Neuronal stem cell (in vitro differentiated cells): ENCODE data around the gene ANKEF1.

Experiments
- DNase-seq: peaks from one replicate; pipeline ENCODE4 v3.0.0-alpha.2; 2013; ENCODE audit warnings: low spot score
- H2AFZ ChIP-seq: one replicate; pipeline ENCODE4 v1.6.1; 2013; ENCODE audit warnings: mild to moderate bottlenecking, low read length, inconsistent platforms
- H2AK5ac ChIP-seq: 2 replicates; pipeline ENCODE4 v1.6.1; 2013; ENCODE audit warnings: low read depth, mild to moderate bottlenecking, inconsistent platforms, low read length, moderate library complexity, mixed read lengths
- H2BK120ac ChIP-seq: 2 replicates; pipeline ENCODE4 v1.6.1; 2013; ENCODE audit warnings: low read depth, mild to moderate bottlenecking, inconsistent platforms, low read length, moderate library complexity, mixed read lengths
- H2BK12ac ChIP-seq: one replicate; pipeline ENCODE4 v1.6.1; 2013; ENCODE audit warnings: low read length, inconsistent platforms
- H2BK15ac ChIP-seq: 2 replicates; pipeline ENCODE4 v1.6.1; 2013; ENCODE audit warnings: mild to moderate bottlenecking, low read length, inconsistent platforms, mixed read lengths
- H2BK5ac ChIP-seq: one replicate; pipeline ENCODE4 v1.6.1; 2013; ENCODE audit warnings: inconsistent platforms, mild to moderate bottlenecking, low read length, moderate library complexity
- H3K14ac ChIP-seq: one replicate; pipeline ENCODE4 v1.6.1; 2013; ENCODE audit warnings: low read length, inconsistent platforms
- H3K18ac ChIP-seq: 2 replicates; pipeline ENCODE4 v1.6.1; 2013; ENCODE audit warnings: low read length, inconsistent platforms
- H3K23ac ChIP-seq: 2 replicates; pipeline ENCODE4 v1.6.1; 2013; ENCODE audit warnings: low read depth, mild to moderate bottlenecking, mixed read lengths, low read length, inconsistent platforms; ENCODE audit not compliant: poor library complexity
- H3K27ac ChIP-seq: replicated peaks from 3 replicates; pipeline ENCODE4 v1.5.1; 2013; ENCODE audit warnings: low read length, inconsistent platforms
- H3K27me3 ChIP-seq, 3 experiments: 2 replicates each; pipeline ENCODE4 v1.6.1; 2013; ENCODE audit warnings: low read length in 3 of 3, mild to moderate bottlenecking in 2 of 3, inconsistent platforms in 1 of 3, low read depth in 1 of 3, mixed read lengths in 1 of 3, moderate library complexity in 1 of 3; ENCODE audit not compliant: control insufficient read depth in 3 of 3, insufficient read depth in 3 of 3
- H3K36me3 ChIP-seq, 2 donors: replicated peaks in 1 of 2; 2 replicates each; pipeline ENCODE4 v1.6.1; 2013; ENCODE audit warnings: low read length in 2 of 2; ENCODE audit not compliant: control insufficient read depth in 2 of 2, insufficient read depth in 2 of 2
- H3K4ac ChIP-seq: 2 replicates; pipeline ENCODE4 v1.6.1; 2013; ENCODE audit warnings: inconsistent platforms, mild to moderate bottlenecking, low read length, moderate library complexity
- H3K4me1 ChIP-seq, 2 donors: 1 replicate in 1 of 2; 2 replicates in 1 of 2; pipeline ENCODE4 v1.6.1; 2013; ENCODE audit warnings: low read length in 2 of 2, low read depth in 1 of 2; ENCODE audit not compliant: control insufficient read depth in 2 of 2, insufficient read depth in 1 of 2
- H3K4me2 ChIP-seq: one replicate; pipeline ENCODE4 v1.6.1; 2013; ENCODE audit warnings: mild to moderate bottlenecking, low read length, inconsistent platforms; ENCODE audit not compliant: insufficient read depth, poor library complexity, severe bottlenecking
- H3K4me3 ChIP-seq, 2 donors: 2 replicates each; pipeline ENCODE4 v1.5.1; 2013; ENCODE audit warnings: low read length in 2 of 2, mild to moderate bottlenecking in 2 of 2, inconsistent platforms in 1 of 2, moderate library complexity in 1 of 2
- H3K79me1 ChIP-seq: one replicate; pipeline ENCODE4 v1.6.1; 2013; ENCODE audit warnings: low read depth, mild to moderate bottlenecking, inconsistent platforms, low read length, moderate library complexity
- H3K9ac ChIP-seq: one replicate; pipeline ENCODE4 v1.6.1; 2013; ENCODE audit warnings: mild to moderate bottlenecking, low read depth, low read length, inconsistent platforms; ENCODE audit not compliant: poor library complexity
- H3K9me3 ChIP-seq, 2 donors: replicated peaks in 1 of 2; 2 replicates each; pipeline versions ENCODE3 to v1.6.1; 2013; ENCODE audit warnings: low read length in 2 of 2, mild to moderate bottlenecking in 2 of 2, inconsistent platforms in 1 of 2, low read depth in 1 of 2, mixed read lengths in 1 of 2, moderate library complexity in 1 of 2; ENCODE audit not compliant: control insufficient read depth in 2 of 2, insufficient read depth in 1 of 2
- H4K8ac ChIP-seq: one replicate; pipeline ENCODE4 v1.6.1; 2013; ENCODE audit warnings: low read depth, mild to moderate bottlenecking, inconsistent platforms, low read length, moderate library complexity
- H4K91ac ChIP-seq: one replicate; pipeline ENCODE4 v1.6.1; 2013; ENCODE audit warnings: low read length, low read depth, mild to moderate bottlenecking, inconsistent platforms; ENCODE audit not compliant: poor library complexity
- WGBS, 2 donors: extraction: QIAGEN DNeasy Blood & Tissue Kit; methylation state at CpG; one replicate each; pipeline ENCODE4 v1.1.7; 2013; ENCODE audit warnings: missing lambda C conversion rate in 2 of 2, mixed read lengths in 1 of 2; ENCODE audit not compliant: insufficient read length in 2 of 2, insufficient replicate concordance in 1 of 2; ENCODE audit errors: extremely low coverage in 2 of 2; 5-methylcytosine and 5-hydroxymethylcytosine counted together

Gene ANKEF1

GRCh38 chr20:10078403-10078802 is 43.6 kb downstream of the ANKEF1 start:
- Histone ChIP-seq H3K79me1 (no peaks in the 10 kb centered on the region), H2AK5ac (no peak overlapping the region), H2BK120ac (no peak overlapping the region), H3K4ac (no peak overlapping the region), H3K23ac (no peak overlapping the region), H4K8ac (no peak overlapping the region), H3K9ac (no peak overlapping the region), H2AFZ (no peak overlapping the region), H3K9me3 (no peaks in the 10 kb centered on the region), H4K91ac (no peak overlapping the region), H2BK12ac (no peak overlapping the region), H3K4me1 (no peaks in the 10 kb centered on the region), H3K27me3 (no peaks in the 10 kb centered on the region), H3K14ac (no peak overlapping the region), H3K18ac (no peak overlapping the region), H2BK15ac (no peak overlapping the region), H2BK5ac (no peak overlapping the region), H3K4me2 (no peak overlapping the region), H3K4me3 (no peak overlapping the region), H3K27ac (no peak overlapping the region), H3K36me3 (no peaks in the 10 kb centered on the region)
- WGBS, 2 donors, result no CpG with 5 or more reads among the region's 3 CpGs
- no peak for DNase-seq

- Histone ChIP-seq H3K27me3 (no peaks in the 10 kb centered on the region), H2BK120ac (no peak overlapping the region), H3K4me2 (no peak overlapping the region), H3K14ac (no peak overlapping the region), H3K23ac (no peak overlapping the region), H3K36me3 (no peaks in the 10 kb centered on the region), H2AK5ac (no peak overlapping the region), H2BK15ac (no peak overlapping the region), H4K8ac (no peak overlapping the region), H3K18ac (no peak overlapping the region), H4K91ac (no peak overlapping the region), H3K4me1 (no peaks in the 10 kb centered on the region), H3K9me3 (no peaks in the 10 kb centered on the region), H3K27ac (no peak overlapping the region), H3K79me1 (no peaks in the 10 kb centered on the region), H3K4me3 (no peak overlapping the region), H2BK12ac (no peak overlapping the region), H3K9ac (no peak overlapping the region), H2AFZ (no peak overlapping the region), H2BK5ac (no peak overlapping the region), H3K4ac (no peak overlapping the region)
- no peak for DNase-seq
Measured at GRCh38 chr20:10079964-10080363, 45.2 kb downstream of the ANKEF1 start.

GRCh38 chr20:10080574-10080973 is 45.8 kb downstream of the ANKEF1 start:
- Histone ChIP-seq H3K4me3 (no peak overlapping the region), H3K79me1 (no peaks in the 10 kb centered on the region), H3K4me1 (no peaks in the 10 kb centered on the region), H3K27ac (no peak overlapping the region), H3K9ac (no peak overlapping the region), H3K9me3 (no peaks in the 10 kb centered on the region), H3K14ac (no peak overlapping the region), H2BK5ac (no peak overlapping the region), H3K27me3 (no peaks in the 10 kb centered on the region), H3K4ac (no peak overlapping the region), H2BK12ac (no peak overlapping the region), H3K23ac (no peak overlapping the region), H2AK5ac (no peak overlapping the region), H2AFZ (no peak overlapping the region), H2BK120ac (no peak overlapping the region), H3K18ac (no peak overlapping the region), H3K4me2 (no peak overlapping the region), H4K91ac (no peak overlapping the region), H2BK15ac (no peak overlapping the region), H4K8ac (no peak overlapping the region), H3K36me3 (no peaks in the 10 kb centered on the region)
- DNase-seq, result no peak

GRCh38 chr20:10089871-10090587 is 55.2 kb downstream of the ANKEF1 start:
- WGBS, 2 donors, result no CpG with 5 or more reads among the region's 4 CpGs
- H2BK12ac ChIP-seq, result no peak overlapping the region

More at GRCh38 chr20:10089871-10090587, 55.2 kb downstream of the ANKEF1 start:
- Histone ChIP-seq H3K4me3 (no peak overlapping the region), H3K79me1 (no peaks in the 10 kb centered on the region), H3K27ac (no peak overlapping the region), H3K36me3 (no peaks in the 10 kb centered on the region), H2AFZ (no peak overlapping the region), H3K27me3 (no peaks in the 10 kb centered on the region), H3K23ac (no peak overlapping the region), H3K9me3 (no peaks in the 10 kb centered on the region), H3K9ac (no peak overlapping the region), H3K4me1 (no peaks in the 10 kb centered on the region), H2BK120ac (no peak overlapping the region), H3K14ac (no peak overlapping the region), H2AK5ac (no peak overlapping the region), H4K91ac (no peak overlapping the region), H3K18ac (no peak overlapping the region), H2BK5ac (no peak overlapping the region), H3K4me2 (no peak overlapping the region), H3K4ac (no peak overlapping the region), H4K8ac (no peak overlapping the region), H2BK15ac (no peak overlapping the region)
- no peak for DNase-seq
